IMR-90 (cell line): Measurements from ENCODE around the gene ZNF407. TPM values are rescaled to one million over a fixed set of nuclear protein-coding genes. Genes with fewer than 3 reads are reported as not detected.

Source experiments
- ATAC-seq: fragments of 200-7000 bp; cut with Tn5 transposase; 2 replicates; pipeline ENCODE4 v1.9.1; 2020; ENCODE audit warnings: low read depth, mild to moderate bottlenecking, moderate library complexity
- BruUV-seq: library from RNA; stranded (reverse); fragments of 400-500 nt; replicated peaks from 2 replicates; lab custom pipeline; 2021; lab: Mats Ljungman, UMichigan
- CTCF ChIA-PET: fragments of 300-600 bp; formaldehyde crosslinking; extraction: SDS; loops from one replicate; lab custom pipeline; 2021; ENCODE audit warnings: antibody characterized with exemption; lab: Yijun Ruan, JAX
- POLR2A ChIA-PET: fragments of 300-600 bp; sonication (Branson Sonifier 250); formaldehyde crosslinking; loops from one replicate; lab custom pipeline; 2022; ENCODE audit warnings: antibody characterized with exemption; ENCODE audit not compliant: unreplicated experiment; lab: Charles Lee
- DNase-seq: peaks from one replicate; pipeline ENCODE4 v3.0.0; 2013
- H2AFZ ChIP-seq: replicated peaks from 2 replicates; pipeline ENCODE3; 2013; ENCODE audit warnings: low read length, mild to moderate bottlenecking; ENCODE audit not compliant: poor library complexity
- H2AK5ac ChIP-seq: 2 replicates; pipeline ENCODE4 v1.6.1; 2013; ENCODE audit warnings: low read depth, low read length, inconsistent platforms
- H2AK9ac ChIP-seq: replicated peaks from 2 replicates; pipeline ENCODE3; 2013; ENCODE audit warnings: mild to moderate bottlenecking, low read depth, low read length, moderate library complexity; ENCODE audit not compliant: poor library complexity
- H2BK120ac ChIP-seq: 2 replicates; pipeline ENCODE4 v1.6.1; 2013; ENCODE audit warnings: low read depth, low read length, inconsistent platforms
- H2BK15ac ChIP-seq: 3 replicates; pipeline ENCODE4 v1.6.1; 2013; ENCODE audit warnings: low read depth, low read length, inconsistent platforms
- H2BK20ac ChIP-seq: 2 replicates; pipeline ENCODE4 v1.6.1; 2013; ENCODE audit warnings: low read depth, mild to moderate bottlenecking, inconsistent platforms, low read length, moderate library complexity
- H2BK5ac ChIP-seq: 2 replicates; pipeline ENCODE4 v1.6.1; 2013; ENCODE audit warnings: mild to moderate bottlenecking, low read depth, low read length, inconsistent platforms; ENCODE audit not compliant: poor library complexity, severe bottlenecking
- H3K14ac ChIP-seq: replicated peaks from 2 replicates; pipeline ENCODE4 v1.6.1; 2013; ENCODE audit warnings: low read depth, low read length, inconsistent platforms
- H3K18ac ChIP-seq: 2 replicates; pipeline ENCODE4 v1.6.1; 2013; ENCODE audit warnings: low read depth, low read length, control low read depth
- H3K23ac ChIP-seq: 2 replicates; pipeline ENCODE4 v1.6.1; 2013; ENCODE audit warnings: low read depth, low read length, inconsistent platforms
- H3K27ac ChIP-seq: 2 replicates; pipeline ENCODE4 v1.5.1; 2013; ENCODE audit warnings: mild to moderate bottlenecking, control low read depth, low read length; ENCODE audit not compliant: insufficient read depth
- H3K27me3 ChIP-seq: 2 replicates; pipeline ENCODE4 v1.6.1; 2013; ENCODE audit warnings: low read length; ENCODE audit not compliant: control insufficient read depth, insufficient read depth
- H3K36me3 ChIP-seq: 2 replicates; pipeline ENCODE4 v1.6.1; 2013; ENCODE audit warnings: low read length, mixed read lengths; ENCODE audit not compliant: control insufficient read depth, insufficient read depth
- H3K4ac ChIP-seq: 2 replicates; pipeline ENCODE4 v1.6.1; 2013; ENCODE audit warnings: low read depth, low read length, inconsistent platforms
- H3K4me1 ChIP-seq: 2 replicates; pipeline ENCODE4 v1.6.1; 2013; ENCODE audit warnings: low read length, mixed read lengths; ENCODE audit not compliant: control insufficient read depth, insufficient read depth
- H3K4me2 ChIP-seq: 2 replicates; pipeline ENCODE4 v1.6.1; 2013; ENCODE audit warnings: low read depth, mild to moderate bottlenecking, control low read depth, low read length, moderate library complexity
- H3K4me3 ChIP-seq: 2 replicates; pipeline ENCODE4 v1.5.1; 2013; ENCODE audit warnings: low read depth, mild to moderate bottlenecking, control low read depth, low read length, moderate library complexity; ENCODE audit not compliant: insufficient read depth
- H3K56ac ChIP-seq: 2 replicates; pipeline ENCODE4 v1.6.1; 2013; ENCODE audit warnings: low read length, inconsistent platforms; ENCODE audit not compliant: insufficient read depth; ENCODE audit errors: extremely low read depth
- H3K79me1 ChIP-seq, 2 experiments: 2 replicates each; pipeline ENCODE4 v1.6.1; 2013; ENCODE audit warnings: low read length in 2 of 2, inconsistent platforms in 1 of 2, low read depth in 1 of 2
- H3K9ac ChIP-seq: 2 replicates; pipeline ENCODE4 v1.6.1; 2013; ENCODE audit warnings: low read depth, low read length, control low read depth
- H3K9me1 ChIP-seq: 2 replicates; pipeline ENCODE4 v1.6.1; 2013; ENCODE audit warnings: low read length, inconsistent platforms; ENCODE audit not compliant: insufficient read depth
- H3K9me3 ChIP-seq: 2 replicates; pipeline ENCODE4 v1.6.1; 2013; ENCODE audit warnings: low read length; ENCODE audit not compliant: control insufficient read depth, insufficient read depth
- H4K20me1 ChIP-seq: 2 replicates; pipeline ENCODE4 v1.6.1; 2013; ENCODE audit warnings: low read length, inconsistent platforms; ENCODE audit not compliant: insufficient read depth
- H4K5ac ChIP-seq: 2 replicates; pipeline ENCODE4 v1.6.1; 2013; ENCODE audit warnings: mild to moderate bottlenecking, low read depth, low read length, control low read depth
- H4K8ac ChIP-seq, 2 experiments: 2 replicates each; pipeline ENCODE4 v1.6.1; 2013; ENCODE audit warnings: low read depth in 2 of 2, low read length in 2 of 2, control low read depth in 1 of 2, inconsistent platforms in 1 of 2
- H4K91ac ChIP-seq: 2 replicates; pipeline ENCODE4 v1.6.1; 2013; ENCODE audit warnings: low read depth, low read length, inconsistent platforms; ENCODE audit not compliant: insufficient read depth
- BHLHE40 ChIP-seq: fragments of 150-350 bp; IDR thresholded peaks from 2 replicates; pipeline ENCODE4 v1.6.1; 2016; ENCODE audit warnings: mild to moderate bottlenecking, low read depth, low read length
- CEBPB ChIP-seq: IDR thresholded peaks from 2 replicates; pipeline ENCODE4 v1.6.1; 2012; ENCODE audit warnings: low read depth, low read length, improper control_type of control experiment
- CHD1 ChIP-seq: IDR thresholded peaks from 2 replicates; pipeline ENCODE4 v1.6.1; 2012; ENCODE audit warnings: low read depth, low read length, improper control_type of control experiment
- ELK1 ChIP-seq: fragments of 150-350 bp; IDR thresholded peaks from 2 replicates; pipeline ENCODE4 v1.6.1; 2016; ENCODE audit warnings: low read depth, mild to moderate bottlenecking, low read length, moderate library complexity, borderline replicate concordance
- FOS ChIP-seq: fragments of 150-350 bp; IDR thresholded peaks from 2 replicates; pipeline ENCODE4 v1.6.1; 2016; ENCODE audit warnings: low read depth, low read length
- MAFK ChIP-seq: IDR thresholded peaks from 2 replicates; pipeline ENCODE4 v1.6.1; 2012; ENCODE audit warnings: low read depth, low read length, improper control_type of control experiment
- MAZ ChIP-seq: IDR thresholded peaks from 2 replicates; pipeline ENCODE4 v1.6.1; 2012; ENCODE audit warnings: low read depth, mild to moderate bottlenecking, low read length, improper control_type of control experiment, moderate library complexity, borderline replicate concordance
- MXI1 ChIP-seq: IDR thresholded peaks from 2 replicates; pipeline ENCODE4 v1.6.1; 2012; ENCODE audit warnings: low read depth, mild to moderate bottlenecking, low read length, moderate library complexity, borderline replicate concordance
- POLR2A ChIP-seq: IDR thresholded peaks from 2 replicates; pipeline ENCODE4 v1.6.1; 2012; ENCODE audit warnings: mild to moderate bottlenecking, low read depth, low read length
- RAD21 ChIP-seq: IDR thresholded peaks from 2 replicates; pipeline ENCODE4 v1.6.1; 2012; ENCODE audit warnings: low read length, improper control_type of control experiment
- RFX5 ChIP-seq: IDR thresholded peaks from 2 replicates; pipeline ENCODE4 v1.8.0; 2012; ENCODE audit warnings: low read depth, mild to moderate bottlenecking, low read length, moderate library complexity
- SMC3 ChIP-seq: fragments of 150-350 bp; IDR thresholded peaks from 2 replicates; pipeline ENCODE4 v1.6.1; 2016; ENCODE audit warnings: low read depth, mild to moderate bottlenecking, antibody characterized with exemption, low read length, moderate library complexity
- USF2 ChIP-seq: fragments of 150-350 bp; IDR thresholded peaks from 2 replicates; pipeline ENCODE4 v1.6.1; 2017; ENCODE audit warnings: mild to moderate bottlenecking, antibody characterized with exemption, low read length, low read depth
- WGBS, 2 experiments: methylation state at CpG; one replicate each; pipeline versions ENCODE4 v1.1.5 to v1.1.7; 2013; ENCODE audit warnings: missing lambda C conversion rate in 2 of 2; ENCODE audit not compliant: insufficient read length in 1 of 2; ENCODE audit errors: extremely low coverage in 2 of 2; 5-methylcytosine and 5-hydroxymethylcytosine counted together
- dilution Hi-C: fragments of 300-500 bp; cut with HindIII; formaldehyde crosslinking; loops from one replicate; pipeline ENCODE4 v1.14.3; 2018; ENCODE audit warnings: low sequenced_read_pairs; ENCODE audit not compliant: unreplicated experiment
- in situ Hi-C: fragments of 300-500 bp; cut with MboI; formaldehyde crosslinking; loops from 3 replicates; pipeline ENCODE4 v1.14.3; 2019; ENCODE audit warnings: low sequenced_read_pairs, inconsistent platforms, mixed read lengths
- intact Hi-C: fragments of 100-400 bp; cut with micrococcal nuclease; formaldehyde crosslinking; loops from 2 replicates; pipeline ENCODE4 v1.10.0; 2022
- polyA plus RNA-seq, 3 experiments: library from polyadenylated mRNA; depleted of rRNA; stranded (reverse); fragments of >200 nt; gene quantifications; 2 replicates each; pipeline ENCODE4 v1.2.3, GENCODE V29; 2012; ENCODE audit warnings: low replicate concordance in 1 of 3
- total RNA-seq: library from RNA; depleted of rRNA; stranded (reverse); fragments of >200 nt; gene quantifications from 2 replicates; pipeline ENCODE4 v1.2.3, GENCODE V29; 2012

The ZNF407 gene
- total and polyA plus RNA-seq, 2 of the 4 experiments (the other 2 are of a cell fraction) = 3.1 to 20.1 TPM

DNA sequence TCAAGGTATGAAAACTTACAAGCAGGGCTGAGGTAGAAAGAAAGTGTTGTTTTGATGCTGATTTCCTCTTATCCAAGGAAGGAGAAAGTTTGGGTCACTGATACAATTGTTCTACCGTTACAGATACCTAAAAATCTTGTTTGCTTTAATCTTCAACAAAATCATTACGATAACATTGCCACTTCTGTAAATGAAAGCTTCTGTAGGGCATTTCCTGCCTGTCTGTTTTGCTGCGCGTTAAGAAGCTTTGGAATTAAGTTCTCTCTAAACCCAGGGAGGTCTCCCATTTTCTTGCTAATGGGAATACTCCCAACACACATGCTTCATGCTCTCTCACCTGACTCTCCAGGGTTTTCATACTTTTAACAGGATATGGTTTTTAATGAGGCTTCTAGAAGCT lies 352.8 kb downstream of the ZNF407 start:
- Histone ChIP-seq H3K56ac (no peak overlapping the region), H2BK120ac (peak overlapping the region; percentile 25; the same call in 1 of the 2 replicates), H2BK15ac (0 out of 3 replicates have a peak overlapping the region, but pooled peaks have one; percentile 25), H3K9me1 (peaks cover 5% of the 10 kb centered on the region), H4K5ac (peak overlapping the region; percentile 5), H3K18ac (peak overlapping the region; percentile 16; the same call in 1 of the 2 replicates), H3K27me3 (no peaks in the 10 kb centered on the region), H3K14ac (0 out of 2 replicates have a peak overlapping the region, but pooled peaks have one; percentile 15), H4K8ac (peak overlapping the region in 1 of 2 experiments; percentile 49; a peak in 2 of 4 replicates), H2BK20ac (peak overlapping the region; percentile 61), H3K4me2 (no peak overlapping the region), H3K9me3 (no peaks in the 10 kb centered on the region), H3K4me1 (peaks cover 7% of the 10 kb centered on the region), H3K79me1 (peaks cover 4 to 9% of the 10 kb centered on the region in 2 experiments), H3K36me3 (no peaks in the 10 kb centered on the region), H3K4me3 (no peak overlapping the region), H4K20me1 (no peaks in the 10 kb centered on the region), H3K4ac (peak overlapping the region; percentile 5; the same call in 1 of the 2 replicates), H2AK5ac (0 out of 2 replicates have a peak overlapping the region, but pooled peaks have one; percentile 10), H2BK5ac (peak overlapping the region; percentile 6), H3K23ac (no peak overlapping the region), H2AFZ (no peak overlapping the region), H4K91ac (peak overlapping the region; percentile 45; the same call in 1 of the 2 replicates), H3K9ac (no peak overlapping the region), H2AK9ac (no peak overlapping the region), H3K27ac (no peak overlapping the region)
- no peak for TF ChIP-seq FOS
- TF ChIP-seq MAFK = no peak
- TF ChIP-seq ELK1 = no peak
- no peak for TF ChIP-seq SMC3
- TF ChIP-seq CEBPB = no peak
- no peak for TF ChIP-seq RFX5
- TF ChIP-seq BHLHE40 = no peak
- TF ChIP-seq USF2 = no peak
- no peak for TF ChIP-seq POLR2A
- TF ChIP-seq MAZ = no peak
- no peak for TF ChIP-seq CHD1
- TF ChIP-seq RAD21 = no peak
- TF ChIP-seq MXI1 = no peak
- in situ Hi-C loops = loop anchor here (10.0 kb wide), 1 partner anchor 534 kb away; no protein-coding TSS in a partner anchor
- no CpG with 5 or more reads among the region's 4 CpGs for WGBS, 2 experiments
- ATAC-seq = no peak
- intact Hi-C loops = no loop called here
- ChIA-PET CTCF (no interaction called here), POLR2A (no interaction called here)
- DNase-seq = no peak
- dilution Hi-C loops = no loop called here
- BruUV-seq = no TSS peak
